Body of pancreas (tissue), 4 donors: ENCODE data around the gene HPGDS.

Experiments used
- CTCF ChIP-seq, 7 experiments: fragments of 450-650 bp in 4 of 7; fragments of 200-600 bp in 3 of 7; sonication (generic) in 3 of 7; IDR thresholded peaks; one replicate each; pipeline ENCODE4 v1.5.1; 2016 to 2019; ENCODE audit warnings: antibody characterized with exemption in 7 of 7
- POLR2A ChIP-seq, 3 donors: fragments of 450-650 bp; IDR thresholded peaks; one replicate each; pipeline ENCODE4 v1.6.1; 2016; ENCODE audit warnings: antibody characterized with exemption in 3 of 3, mild to moderate bottlenecking in 2 of 3

- TF ChIP-seq CTCF (IDR thresholded peaks at IDR 0.05) (no peak), POLR2A (IDR thresholded peaks at IDR 0.05) (no peak)
Observed at GRCh38 chr4:94377294-94377693, 34.7 kb upstream of the HPGDS start.
